ENCODE data around the gene PPFIA4.

Gene PPFIA4

GRCh38 chr1:203041351-203041932 is 15.2 kb downstream of the PPFIA4 start:
- H3K9ac ChIP-seq (ENCODE audit: low read depth, low read length), result no peak overlapping the region
- no peaks in the 10 kb centered on the region for H3K4me1 ChIP-seq (ENCODE audit: insufficient read depth, low read length)
- no peak overlapping the region for H3K4me3 ChIP-seq (ENCODE audit: low read depth in 1 of 2, low read length in 2 of 2)
- H3K36me3 ChIP-seq (ENCODE audit: insufficient read depth, low read length), result no peaks in the 10 kb centered on the region
- H3K9me3 ChIP-seq (ENCODE audit: insufficient read depth, low read length, severe bottlenecking), result no peaks in the 10 kb centered on the region
- H3K27me3 ChIP-seq (ENCODE audit: insufficient read depth, low read length, poor library complexity), result peaks cover 18% of the 10 kb centered on the region
- no peak overlapping the region for H3K27ac ChIP-seq (ENCODE audit: low read length)
- H2AFZ ChIP-seq (ENCODE audit: low read depth, low read length), result no peak overlapping the region
- no peak for ATAC-seq (ENCODE audit: insufficient read depth, low read depth)
- DNase-seq, result no peak
- H4K20me1 ChIP-seq (ENCODE audit: insufficient read depth, low read length), result no peaks in the 10 kb centered on the region; the same call in 1 of the 2 replicates
- H3K4me2 ChIP-seq (ENCODE audit: insufficient read depth, low read length), result no peak overlapping the region
- no peaks in the 10 kb centered on the region for H3K79me2 ChIP-seq (ENCODE audit: insufficient read depth, low read length)
- no peak for TF ChIP-seq CTCF (IDR thresholded peaks at IDR 0.05; ENCODE audit: borderline replicate concordance, extremely low read depth, low read length, poor library complexity, severe bottlenecking)
- TF ChIP-seq EZH2 (IDR thresholded peaks at IDR 0.05; ENCODE audit: borderline replicate concordance, low read depth, low read length, severe bottlenecking), result no peak

DNA sequence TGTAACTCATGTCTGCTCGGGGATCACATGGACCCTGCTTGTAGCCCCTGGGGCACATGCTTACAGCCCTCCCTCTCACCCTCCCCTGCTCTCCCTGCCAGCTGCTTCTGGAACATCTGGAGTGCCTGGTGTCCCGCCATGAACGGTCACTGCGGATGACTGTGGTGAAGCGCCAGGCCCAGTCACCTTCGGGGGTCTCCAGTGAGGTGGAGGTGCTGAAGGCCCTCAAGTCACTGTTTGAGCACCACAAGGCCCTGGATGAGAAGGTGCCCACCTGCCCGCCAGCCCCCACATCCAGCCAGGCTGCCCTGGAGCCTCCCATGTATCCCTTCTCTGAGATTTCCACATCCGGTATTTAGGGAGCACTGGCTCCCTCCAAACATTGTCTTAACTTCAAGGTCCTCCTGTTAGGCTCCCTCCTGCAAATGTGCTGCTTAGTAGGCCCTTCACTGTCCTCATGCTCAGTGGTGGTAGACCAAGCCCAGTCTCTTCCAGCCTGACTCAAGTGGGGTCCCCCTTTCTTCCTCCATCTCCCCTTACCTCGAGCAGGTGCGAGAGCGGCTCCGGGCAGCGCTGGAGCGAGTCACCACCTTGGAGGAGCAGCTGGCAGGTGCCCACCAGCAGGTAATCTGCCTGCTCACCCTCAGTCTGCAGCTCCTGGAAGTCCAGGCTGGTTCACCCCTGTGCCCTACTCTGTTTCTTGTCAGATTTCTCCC is 17.7 kb downstream of the PPFIA4 start:
- H3K9me3 ChIP-seq (ENCODE audit: insufficient read depth, low read length, severe bottlenecking), result no peaks in the 10 kb centered on the region
- no peak overlapping the region for H3K4me2 ChIP-seq (ENCODE audit: insufficient read depth, low read length)
- TF ChIP-seq EZH2 (IDR thresholded peaks at IDR 0.05; ENCODE audit: borderline replicate concordance, low read depth, low read length, severe bottlenecking) (no peak), CTCF (IDR thresholded peaks at IDR 0.05; ENCODE audit: borderline replicate concordance, extremely low read depth, low read length, poor library complexity, severe bottlenecking) (no peak)
- H3K9ac ChIP-seq (ENCODE audit: low read depth, low read length), result no peak overlapping the region
- H3K27me3 ChIP-seq (ENCODE audit: insufficient read depth, low read length, poor library complexity), result peaks cover 25% of the 10 kb centered on the region
- no peak overlapping the region for H2AFZ ChIP-seq (ENCODE audit: low read depth, low read length)
- H3K36me3 ChIP-seq (ENCODE audit: insufficient read depth, low read length), result no peaks in the 10 kb centered on the region
- no peaks in the 10 kb centered on the region for H4K20me1 ChIP-seq (ENCODE audit: insufficient read depth, low read length)
- H3K79me2 ChIP-seq (ENCODE audit: insufficient read depth, low read length), result no peaks in the 10 kb centered on the region
- no peak for DNase-seq
- H3K4me1 ChIP-seq (ENCODE audit: insufficient read depth, low read length), result no peaks in the 10 kb centered on the region
- no peak overlapping the region for H3K27ac ChIP-seq (ENCODE audit: low read length)
- no peak overlapping the region for H3K4me3 ChIP-seq (ENCODE audit: low read depth in 1 of 2, low read length in 2 of 2)
- no peak for ATAC-seq (ENCODE audit: insufficient read depth, low read depth)

DNA sequence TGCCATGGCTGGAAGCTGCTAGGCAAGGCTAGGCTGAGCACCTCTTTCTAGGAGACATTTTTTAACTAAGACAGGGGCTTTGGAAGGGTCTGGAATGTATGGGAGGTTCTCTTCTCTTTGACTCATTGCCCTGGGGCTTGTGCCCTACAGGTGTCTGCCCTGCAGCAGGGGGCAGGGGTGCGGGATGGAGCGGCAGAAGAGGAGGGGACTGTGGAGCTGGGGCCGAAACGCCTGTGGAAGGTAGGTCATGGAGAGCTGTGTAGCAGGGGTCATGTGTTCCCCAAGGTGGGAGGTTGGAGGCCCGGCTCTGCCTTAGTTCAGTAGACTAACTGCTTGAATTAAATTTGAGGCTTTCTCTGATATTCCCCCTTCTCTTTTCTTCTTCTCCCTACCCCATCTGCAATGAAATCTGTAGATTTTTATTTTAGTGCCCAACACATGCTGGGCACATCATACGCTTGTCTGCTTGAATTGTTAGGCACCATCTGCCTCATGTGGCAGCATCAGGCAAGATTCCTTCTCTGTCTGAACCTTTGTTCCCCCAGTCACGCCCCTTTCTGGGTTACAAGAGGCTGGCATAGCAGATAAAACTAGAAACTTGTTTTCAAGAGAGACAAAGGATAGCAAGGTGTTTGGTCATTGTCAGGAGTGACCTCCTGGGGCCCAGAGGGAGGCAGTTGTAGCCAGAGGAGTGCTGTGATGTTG is 18.4 kb downstream of the PPFIA4 start:
- Histone ChIP-seq H3K9ac (ENCODE audit: low read depth, low read length) (no peak overlapping the region), H3K27me3 (ENCODE audit: insufficient read depth, low read length, poor library complexity) (peaks cover 27% of the 10 kb centered on the region)
- ATAC-seq (ENCODE audit: insufficient read depth, low read depth), result no peak

More for the DNA sequence above, 18.4 kb downstream of the PPFIA4 start:
- no peak overlapping the region for H3K4me2 ChIP-seq (ENCODE audit: insufficient read depth, low read length)
- no peaks in the 10 kb centered on the region for H3K79me2 ChIP-seq (ENCODE audit: insufficient read depth, low read length)
- peaks cover under 1% of the 10 kb centered on the region; the same call in 1 of the 2 replicates for H4K20me1 ChIP-seq (ENCODE audit: insufficient read depth, low read length)
- TF ChIP-seq CTCF (IDR thresholded peaks at IDR 0.05; ENCODE audit: borderline replicate concordance, extremely low read depth, low read length, poor library complexity, severe bottlenecking) (no peak), EZH2 (IDR thresholded peaks at IDR 0.05; ENCODE audit: borderline replicate concordance, low read depth, low read length, severe bottlenecking) (no peak)
- no peaks in the 10 kb centered on the region for H3K36me3 ChIP-seq (ENCODE audit: insufficient read depth, low read length)
- H3K4me1 ChIP-seq (ENCODE audit: insufficient read depth, low read length), result no peaks in the 10 kb centered on the region
- H2AFZ ChIP-seq (ENCODE audit: low read depth, low read length), result no peak overlapping the region
- H3K9me3 ChIP-seq (ENCODE audit: insufficient read depth, low read length, severe bottlenecking), result no peaks in the 10 kb centered on the region
- DNase-seq, result no peak
- H3K27ac ChIP-seq (ENCODE audit: low read length), result no peak overlapping the region
- no peak overlapping the region for H3K4me3 ChIP-seq (ENCODE audit: low read depth in 1 of 2, low read length in 2 of 2)

Data from DND-41 (cell line).